ENCODE measurements around the gene METTL4.

The METTL4 gene

DNA sequence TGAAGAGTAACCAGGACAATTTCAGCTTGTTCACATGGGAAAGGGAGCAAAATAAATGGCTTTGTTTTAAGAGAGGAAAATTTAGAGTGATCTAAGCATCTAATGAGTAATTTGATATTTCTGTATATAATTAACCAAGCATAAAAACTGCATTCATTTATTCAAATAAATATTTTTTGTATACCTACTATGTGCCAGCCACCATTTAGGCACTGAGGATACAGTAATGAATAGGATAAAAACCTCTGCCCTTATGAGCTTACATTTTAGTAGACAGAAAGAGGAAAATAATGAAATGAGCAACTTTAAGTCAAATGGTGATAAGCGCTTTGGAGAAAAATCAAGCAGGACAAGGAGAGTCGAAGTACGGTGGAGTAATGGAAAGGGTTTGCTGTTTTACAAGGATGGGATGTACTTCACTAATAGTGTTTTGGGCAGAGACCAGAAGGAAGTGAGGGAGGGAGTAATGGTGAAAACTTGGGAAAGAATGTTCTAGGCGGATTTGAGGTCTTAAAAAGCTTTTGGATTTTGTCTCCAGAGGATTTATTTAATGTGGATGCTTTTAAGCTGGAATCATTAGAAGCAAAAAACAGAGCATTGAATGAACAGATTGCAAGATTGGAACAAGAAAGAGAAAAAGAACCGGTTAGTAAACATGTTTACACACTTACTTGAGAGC lies 17.5 kb upstream of the METTL4 start:
- no peaks in the 10 kb centered on the region for H3K27me3 ChIP-seq
- peaks cover 10% of the 10 kb centered on the region for H3K36me3 ChIP-seq
- no peak overlapping the region for H3K4me3 ChIP-seq (ENCODE audit: low read depth, low read length)
- DNase-seq, result no peak
- H3K4me1 ChIP-seq, result no peaks in the 10 kb centered on the region
- no peaks in the 10 kb centered on the region for H3K9me3 ChIP-seq
- TF ChIP-seq CTCF (IDR thresholded peaks at IDR 0.05; ENCODE audit: low read depth, low read length), result no peak

- no peak for DNase-seq
- no peak for TF ChIP-seq CTCF (IDR thresholded peaks at IDR 0.05; ENCODE audit: low read depth, low read length)
- no peaks in the 10 kb centered on the region for H3K27me3 ChIP-seq
- no peak overlapping the region for H3K4me3 ChIP-seq (ENCODE audit: low read depth, low read length)
- H3K9me3 ChIP-seq, result no peaks in the 10 kb centered on the region
- H3K36me3 ChIP-seq, result peaks cover 10% of the 10 kb centered on the region
- H3K4me1 ChIP-seq, result no peaks in the 10 kb centered on the region
Observed at GRCh38 chr18:2587788-2588187, 16.5 kb upstream of the METTL4 start.

- peaks cover 3% of the 10 kb centered on the region for H3K36me3 ChIP-seq
- TF ChIP-seq CTCF (IDR thresholded peaks at IDR 0.05; ENCODE audit: low read depth, low read length), result no peak
- no peaks in the 10 kb centered on the region for H3K9me3 ChIP-seq
- no peaks in the 10 kb centered on the region for H3K27me3 ChIP-seq
- DNase-seq, result no peak
- peak overlapping the region; percentile 93 for H3K4me3 ChIP-seq (ENCODE audit: low read depth, low read length)
- no peaks in the 10 kb centered on the region for H3K4me1 ChIP-seq
Observed at GRCh38 chr18:2573408-2573807, 2.1 kb upstream of the METTL4 start.

GRCh38 chr18:2572892-2573291 lies 1.6 kb upstream of the METTL4 start:
- peaks cover 3% of the 10 kb centered on the region for H3K36me3 ChIP-seq
- TF ChIP-seq CTCF (IDR thresholded peaks at IDR 0.05; ENCODE audit: low read depth, low read length), result no peak
- no peaks in the 10 kb centered on the region for H3K4me1 ChIP-seq
- no peaks in the 10 kb centered on the region for H3K9me3 ChIP-seq
- no peak for DNase-seq
- H3K27me3 ChIP-seq, result no peaks in the 10 kb centered on the region
- peak overlapping the region; percentile 93 for H3K4me3 ChIP-seq (ENCODE audit: low read depth, low read length)

DNA sequence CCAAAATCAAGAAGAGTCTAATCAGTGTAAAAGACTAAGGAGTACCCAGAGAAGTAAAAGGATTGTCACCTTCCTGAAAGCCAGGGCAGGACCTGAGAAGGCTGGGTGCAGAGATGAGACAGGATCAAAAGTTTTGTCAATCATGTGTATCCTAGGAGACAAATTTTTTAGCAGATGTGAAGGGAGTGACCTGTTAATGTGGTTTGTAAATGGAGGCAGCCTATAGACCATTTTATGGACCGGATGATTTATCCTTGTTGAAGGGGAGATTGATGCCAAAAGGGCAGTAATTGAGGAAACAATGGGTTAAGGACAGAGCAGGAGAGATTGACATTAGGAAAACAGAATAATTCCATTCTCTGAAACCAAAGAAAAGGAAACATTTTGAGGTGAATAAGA lies 865 bp upstream of the METTL4 start:
- Histone ChIP-seq H3K27me3 (no peaks in the 10 kb centered on the region), H3K4me3 (ENCODE audit: low read depth, low read length) (peak overlapping the region; percentile 93), H3K4me1 (no peaks in the 10 kb centered on the region), H3K9me3 (no peaks in the 10 kb centered on the region), H3K36me3 (peaks cover 3% of the 10 kb centered on the region)
- TF ChIP-seq CTCF (IDR thresholded peaks at IDR 0.05; ENCODE audit: low read depth, low read length), result no peak
- DNase-seq, result no peak

DNA sequence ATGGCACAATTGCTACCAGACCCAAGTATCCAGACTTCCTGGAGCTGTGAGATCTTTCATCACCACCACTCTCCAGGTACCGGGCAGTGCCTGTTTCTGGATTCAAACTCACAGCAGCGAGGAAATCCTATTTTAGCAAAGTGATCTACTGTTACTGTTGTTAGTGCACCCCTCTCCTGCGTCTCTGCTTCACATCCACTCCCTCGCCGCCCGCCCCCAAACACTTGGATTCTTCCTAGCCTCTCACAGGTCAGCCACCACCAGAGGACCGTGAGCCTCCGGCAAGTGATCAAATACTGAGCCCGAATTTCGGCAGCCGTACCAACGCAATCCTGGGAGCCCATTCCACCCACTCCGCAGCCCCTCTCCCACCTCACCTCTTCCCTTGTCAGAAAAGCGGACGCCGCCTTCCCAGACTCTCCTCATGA lies 519 bp downstream of the METTL4 start:
- no peaks in the 10 kb centered on the region for H3K27me3 ChIP-seq
- DNase-seq, result peak; percentile 44
- no peak for TF ChIP-seq CTCF (IDR thresholded peaks at IDR 0.05; ENCODE audit: low read depth, low read length)
- H3K9me3 ChIP-seq, result no peaks in the 10 kb centered on the region
- no peaks in the 10 kb centered on the region for H3K4me1 ChIP-seq
- peaks cover 2% of the 10 kb centered on the region for H3K36me3 ChIP-seq
- peak overlapping the region; percentile 93 for H3K4me3 ChIP-seq (ENCODE audit: low read depth, low read length)

Measured in BE2C (cell line).